PFSK-1 (cell line): ENCODE measurements around the gene MFN2.

Experiments used
- POLR2AphosphoS5 ChIP-seq: IDR thresholded peaks from 2 replicates; pipeline ENCODE4 v1.6.1; 2012; ENCODE audit warnings: low read depth, mild to moderate bottlenecking, control low read depth, low read length, moderate library complexity
- TAF1 ChIP-seq: IDR thresholded peaks from 2 replicates; pipeline ENCODE4 v1.6.1; 2012; ENCODE audit warnings: low read length, control low read depth, borderline replicate concordance; ENCODE audit not compliant: insufficient read depth

DNA sequence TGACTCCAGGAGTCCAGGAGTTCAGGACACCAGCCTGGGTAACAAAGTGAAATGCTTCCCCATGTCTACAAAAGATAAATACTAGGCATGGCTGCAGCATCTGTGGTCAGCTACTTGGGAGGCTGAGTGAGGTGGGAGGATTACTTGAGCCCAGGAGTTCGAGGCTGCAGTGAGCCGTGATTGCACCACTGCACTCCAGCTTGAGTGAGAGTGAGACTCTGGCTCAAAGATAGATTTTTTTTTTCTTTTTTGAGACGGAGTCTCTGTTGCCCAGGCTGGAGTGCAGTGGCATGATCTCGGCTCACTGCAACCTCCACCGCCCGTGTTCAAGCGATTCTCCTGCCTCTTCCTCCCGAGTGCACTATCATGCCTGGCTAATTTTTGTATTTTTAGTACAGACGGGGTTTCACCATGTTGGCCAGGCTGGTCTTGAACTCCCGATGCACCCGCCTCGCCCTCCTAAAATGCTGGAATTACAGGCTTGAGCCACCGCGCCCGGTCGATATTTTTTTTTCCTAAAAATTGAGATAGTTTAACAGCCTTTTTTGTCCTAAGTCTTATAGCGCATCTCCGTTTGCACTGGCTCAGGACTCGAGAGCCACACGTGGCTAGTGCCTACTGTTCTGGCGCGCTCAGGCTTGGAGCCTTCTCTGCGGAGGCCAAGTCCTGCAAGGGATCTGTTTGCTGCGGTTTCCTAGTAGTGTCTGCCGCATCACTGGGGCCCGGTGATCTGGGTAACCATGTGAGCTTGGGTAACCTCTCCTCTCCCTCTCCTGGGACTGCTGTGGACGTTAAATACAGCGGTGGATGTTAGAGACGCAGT, 1.0 kb upstream of the MFN2 start:
- no peak for TF ChIP-seq TAF1
- TF ChIP-seq POLR2AphosphoS5, result no peak
